AG10803 (cell line): Measurements from ENCODE around the gene POLR3A.

Source experiments
- DNase-seq: peaks from one replicate; pipeline ENCODE4 v3.0.0; 2010; ENCODE audit warnings: low read depth
- H3K4me3 ChIP-seq: 2 replicates; pipeline ENCODE4 v1.5.1; 2011; ENCODE audit warnings: mild to moderate bottlenecking, low read length, control low read depth
- TF ChIP-seq, protein P1 (sequence below): conservative IDR thresholded peaks from 2 replicates; pipeline ENCODE4 v1.5.1; 2011; ENCODE audit warnings: mild to moderate bottlenecking, low read length, control low read depth, inconsistent platforms

The POLR3A gene

DNA sequence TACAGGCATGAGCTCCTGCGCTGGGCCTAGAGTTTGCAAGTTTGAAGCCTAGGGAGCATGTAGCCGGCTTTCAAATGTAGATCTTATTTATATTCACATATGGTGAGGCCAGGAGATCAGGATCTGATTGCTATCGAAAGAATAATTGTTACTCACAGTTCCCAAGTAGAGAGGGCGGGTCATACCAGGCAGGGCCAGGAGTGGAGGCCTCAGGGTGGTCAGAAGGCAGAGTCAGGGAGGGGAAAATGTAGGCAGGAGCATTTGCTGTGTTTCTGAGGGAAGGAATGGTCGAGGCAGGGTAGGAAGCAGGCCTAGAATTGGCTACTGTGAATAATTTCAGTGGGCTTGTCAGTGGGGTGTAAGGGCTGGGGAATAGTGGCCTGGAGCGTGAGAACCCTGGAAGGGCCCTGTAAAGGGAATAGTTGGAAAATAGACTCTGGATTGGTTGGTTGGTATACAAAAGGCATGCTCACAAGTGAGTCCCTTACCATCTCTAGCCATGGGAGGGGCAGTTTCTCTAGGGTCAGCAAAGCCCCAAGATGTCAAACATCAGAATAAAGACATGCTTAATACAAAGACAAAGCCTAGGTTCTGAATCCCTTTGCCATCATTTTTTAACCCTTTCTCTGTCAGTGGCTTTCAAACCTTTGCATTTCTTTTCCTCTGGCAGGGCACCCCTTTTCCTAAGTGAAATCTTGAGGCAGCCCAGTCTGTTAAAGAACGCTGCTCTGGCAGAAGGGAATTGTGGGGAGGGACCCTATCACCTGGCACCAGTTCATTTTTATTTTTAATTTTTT, 66.8 kb downstream of the POLR3A start:
- H3K4me3 ChIP-seq = no peak overlapping the region
- TF ChIP-seq, protein P1, sequence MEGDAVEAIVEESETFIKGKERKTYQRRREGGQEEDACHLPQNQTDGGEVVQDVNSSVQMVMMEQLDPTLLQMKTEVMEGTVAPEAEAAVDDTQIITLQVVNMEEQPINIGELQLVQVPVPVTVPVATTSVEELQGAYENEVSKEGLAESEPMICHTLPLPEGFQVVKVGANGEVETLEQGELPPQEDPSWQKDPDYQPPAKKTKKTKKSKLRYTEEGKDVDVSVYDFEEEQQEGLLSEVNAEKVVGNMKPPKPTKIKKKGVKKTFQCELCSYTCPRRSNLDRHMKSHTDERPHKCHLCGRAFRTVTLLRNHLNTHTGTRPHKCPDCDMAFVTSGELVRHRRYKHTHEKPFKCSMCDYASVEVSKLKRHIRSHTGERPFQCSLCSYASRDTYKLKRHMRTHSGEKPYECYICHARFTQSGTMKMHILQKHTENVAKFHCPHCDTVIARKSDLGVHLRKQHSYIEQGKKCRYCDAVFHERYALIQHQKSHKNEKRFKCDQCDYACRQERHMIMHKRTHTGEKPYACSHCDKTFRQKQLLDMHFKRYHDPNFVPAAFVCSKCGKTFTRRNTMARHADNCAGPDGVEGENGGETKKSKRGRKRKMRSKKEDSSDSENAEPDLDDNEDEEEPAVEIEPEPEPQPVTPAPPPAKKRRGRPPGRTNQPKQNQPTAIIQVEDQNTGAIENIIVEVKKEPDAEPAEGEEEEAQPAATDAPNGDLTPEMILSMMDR = no peak
- no peak for DNase-seq

DNA sequence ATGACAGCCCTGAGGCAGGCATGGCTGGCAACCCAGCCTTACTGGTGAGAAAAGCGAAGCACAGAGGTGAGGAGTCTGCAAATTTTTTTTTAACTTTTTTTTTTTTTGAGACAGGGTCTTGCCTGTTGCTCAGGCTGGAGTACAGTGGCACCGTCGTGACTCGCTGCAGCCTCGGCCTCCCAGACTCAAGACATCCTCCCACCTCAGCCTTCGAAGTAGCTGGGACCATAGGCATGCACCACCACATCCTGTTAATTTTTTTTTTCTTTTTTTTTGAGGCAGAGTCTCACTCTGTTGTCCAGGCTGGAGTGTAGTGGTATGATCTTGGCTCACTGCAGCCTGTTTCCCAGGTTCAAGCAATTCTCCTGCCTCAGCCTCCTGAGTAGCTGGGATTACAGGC, 67.6 kb downstream of the POLR3A start:
- H3K4me3 ChIP-seq = no peak overlapping the region
- TF ChIP-seq, protein P1 = no peak
- DNase-seq = no peak

DNA sequence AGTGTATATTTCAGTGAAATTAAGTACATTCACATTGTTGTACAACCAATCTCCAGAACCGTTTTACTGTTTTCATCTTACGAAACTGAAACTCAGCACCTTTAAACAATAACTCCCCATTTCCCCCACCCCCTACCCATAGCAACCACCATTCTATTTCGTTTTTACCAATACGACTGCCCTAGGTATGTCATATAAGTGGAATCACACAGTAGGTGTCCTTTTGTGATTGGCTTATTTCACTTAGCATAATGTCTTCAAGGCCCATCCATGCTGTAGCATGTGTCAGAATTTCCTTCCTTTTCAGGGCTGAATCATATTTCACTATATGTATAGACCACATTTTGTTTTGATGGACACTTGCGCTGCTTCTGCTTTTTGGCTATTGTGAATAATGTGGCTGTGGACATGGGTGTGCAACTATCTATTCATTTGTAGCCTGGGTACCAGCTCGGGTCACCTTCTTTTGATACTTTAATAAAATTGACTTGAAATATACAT, 68.4 kb downstream of the POLR3A start:
- TF ChIP-seq, protein P1 = no peak
- H3K4me3 ChIP-seq = no peak overlapping the region
- DNase-seq = no peak

DNA sequence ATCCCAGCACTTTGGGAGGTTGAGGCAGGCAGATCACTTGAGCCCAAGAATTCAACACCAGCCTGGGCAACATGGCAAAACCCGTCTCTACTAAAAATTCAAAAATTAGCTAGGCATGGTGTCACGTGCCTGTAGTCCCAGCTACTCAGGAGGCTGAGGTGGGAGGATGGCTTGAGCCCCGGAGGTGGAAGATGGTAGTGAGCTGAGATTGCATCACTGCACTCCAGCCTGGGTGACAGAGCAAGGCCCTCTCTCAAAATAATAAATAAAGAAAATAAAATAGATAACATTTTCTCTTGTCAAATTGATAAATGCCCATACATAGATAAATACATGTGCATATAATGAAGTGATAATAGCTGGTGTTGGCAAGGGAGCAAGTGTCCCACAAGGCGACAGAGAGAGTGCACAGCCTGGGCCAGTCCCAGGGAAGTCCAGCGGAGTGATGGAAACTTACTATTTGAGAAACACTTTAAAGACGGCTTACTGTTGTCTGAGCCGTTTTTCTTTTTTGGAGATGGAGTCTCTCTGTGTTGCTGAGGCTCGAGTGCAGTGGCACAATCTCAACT, 69.3 kb downstream of the POLR3A start:
- TF ChIP-seq, protein P1 = no peak
- H3K4me3 ChIP-seq = no peak overlapping the region
- DNase-seq = no peak

DNA sequence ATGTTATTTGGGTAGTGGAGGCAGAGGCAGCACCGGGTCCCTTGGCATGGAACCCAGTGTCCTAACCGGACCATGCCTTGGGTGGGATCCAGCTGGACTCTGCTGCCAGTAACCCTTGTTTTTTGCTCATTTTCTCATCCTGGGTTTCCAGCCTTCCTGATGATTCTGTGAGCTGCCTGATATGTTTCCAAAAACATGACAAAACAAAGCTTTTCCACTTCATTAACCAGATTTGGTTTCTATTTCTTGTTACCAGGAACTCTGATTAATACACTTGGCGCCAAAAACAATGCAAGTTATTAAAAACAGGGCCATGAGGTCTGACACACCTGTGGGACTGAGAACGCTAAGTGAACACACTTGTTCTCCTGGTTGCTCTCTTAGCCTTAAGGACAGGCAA, 69.9 kb downstream of the POLR3A start:
- H3K4me3 ChIP-seq = no peak overlapping the region
- TF ChIP-seq, protein P1 = no peak
- no peak for DNase-seq

DNA sequence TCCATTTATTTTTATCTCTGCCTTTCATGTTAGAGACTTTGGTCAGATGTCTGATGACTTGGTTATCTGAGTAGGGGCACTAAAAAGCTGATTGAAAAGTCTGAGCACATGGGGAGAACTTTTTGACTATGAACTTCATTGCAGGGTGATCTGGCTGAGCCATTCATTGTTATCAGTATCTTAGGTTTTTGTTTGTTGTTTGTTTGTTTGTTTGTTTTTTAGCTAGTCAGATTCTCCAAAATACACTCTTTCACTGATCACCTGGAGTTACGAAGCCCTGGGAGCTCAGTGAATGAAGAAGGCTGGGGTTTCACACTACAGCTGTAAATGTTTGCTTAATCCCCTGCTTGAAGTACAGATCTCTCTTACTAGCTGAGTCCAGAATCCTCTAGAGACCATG, 74.2 kb downstream of the POLR3A start:
- TF ChIP-seq, protein P1 = no peak

DNA sequence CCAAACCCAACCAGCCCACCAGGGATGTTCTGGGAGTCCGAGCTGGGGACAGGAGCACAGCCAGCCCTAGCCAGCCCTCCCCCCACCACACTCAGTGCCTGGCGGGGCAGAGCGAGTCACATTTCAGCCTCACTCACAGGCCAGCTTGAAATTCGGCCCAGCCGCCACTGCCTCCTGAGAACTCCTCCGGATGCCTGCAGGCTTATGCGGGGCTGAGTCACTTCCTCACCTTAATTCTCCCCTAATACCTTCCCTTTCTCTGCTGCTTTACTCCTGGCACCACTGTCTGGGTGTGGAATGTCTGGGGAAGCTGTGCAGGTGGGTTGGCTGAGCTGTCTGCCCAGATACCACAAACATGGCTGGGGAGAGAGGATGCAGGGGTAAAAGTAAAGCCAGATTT, 80.1 kb downstream of the POLR3A start:
- DNase-seq = peak; percentile 57
- TF ChIP-seq, protein P1 = no peak
- no peak overlapping the region for H3K4me3 ChIP-seq

More for the DNA sequence above, 74.2 kb downstream of the POLR3A start:
- H3K4me3 ChIP-seq = no peak overlapping the region
- no peak for DNase-seq
